Measurements from ENCODE around the gene LRRTM3.

The LRRTM3 gene

GRCh38 chr10:66931340-66931948, 5.6 kb downstream of the LRRTM3 start:
- DNase-seq (ENCODE audit: insufficient read length, low spot score) (no peak), FAIRE-seq (peak; percentile 82)

DNA sequence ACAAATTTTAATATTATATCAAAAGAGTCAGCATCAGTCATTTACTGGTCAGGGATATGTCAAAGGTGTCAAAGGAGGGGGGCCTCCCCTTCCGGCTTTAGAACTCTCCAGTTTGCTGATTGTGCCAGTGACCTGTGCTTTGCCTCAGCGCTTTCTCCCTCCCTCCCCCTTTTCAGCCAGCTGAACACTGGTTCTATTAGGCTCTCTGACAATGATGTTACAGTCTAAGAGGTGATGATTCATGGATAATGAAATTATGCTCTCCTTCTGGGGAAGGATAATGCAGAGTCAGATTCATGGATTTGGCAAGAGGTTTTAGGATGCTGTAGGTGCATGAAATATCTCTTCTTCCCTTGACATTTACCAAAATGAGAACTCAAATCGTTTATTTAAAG, 6.1 kb downstream of the LRRTM3 start:
- no peak for FAIRE-seq

GRCh38 chr10:66934711-66935110, 8.9 kb downstream of the LRRTM3 start:
- no peak for FAIRE-seq
- no peak for DNase-seq (ENCODE audit: insufficient read length, low spot score)

More for the DNA sequence above, 6.1 kb downstream of the LRRTM3 start:
- DNase-seq (ENCODE audit: insufficient read length, low spot score): no peak

DNA sequence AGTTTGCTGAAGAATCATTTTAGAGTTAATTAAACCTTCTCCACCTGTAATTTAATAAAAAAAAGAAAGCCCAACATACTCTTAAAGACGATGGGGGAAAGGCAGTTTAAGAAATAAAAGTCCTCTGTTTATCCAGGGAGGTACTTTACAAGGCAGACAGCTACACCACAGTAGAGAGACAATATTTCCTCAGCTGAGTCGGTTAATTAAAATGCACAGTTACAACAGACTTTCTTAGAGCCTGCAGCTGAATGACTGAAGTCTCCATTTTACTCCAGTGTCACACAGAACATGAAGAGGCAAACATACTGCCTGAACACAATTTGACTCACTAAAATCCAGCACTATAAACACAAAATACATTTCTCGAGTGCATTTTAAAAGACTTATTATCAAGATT, 15.1 kb downstream of the LRRTM3 start:
- DNase-seq (ENCODE audit: insufficient read length, low spot score): no peak
- no peak for FAIRE-seq

DNA sequence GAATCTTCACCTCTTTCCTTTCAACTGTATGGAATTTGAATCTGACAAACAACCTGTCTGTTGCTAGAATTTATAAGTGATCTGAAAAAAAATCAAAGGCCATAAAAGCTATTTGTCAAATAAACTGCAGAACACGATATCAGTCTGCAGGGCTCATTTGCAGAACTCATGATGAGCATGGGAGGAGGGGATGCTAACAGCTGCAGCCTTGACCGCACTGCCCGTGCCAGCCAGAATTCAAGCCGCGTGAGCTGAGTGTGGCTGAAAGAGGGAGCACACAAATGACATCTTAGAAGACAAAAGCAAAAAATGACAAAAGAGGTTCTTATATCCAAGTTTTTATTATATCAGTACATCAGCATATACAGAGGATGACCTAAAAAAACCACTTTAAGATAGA, 15.7 kb downstream of the LRRTM3 start:
- FAIRE-seq (no peak), DNase-seq (ENCODE audit: insufficient read length, low spot score) (no peak)

DNA sequence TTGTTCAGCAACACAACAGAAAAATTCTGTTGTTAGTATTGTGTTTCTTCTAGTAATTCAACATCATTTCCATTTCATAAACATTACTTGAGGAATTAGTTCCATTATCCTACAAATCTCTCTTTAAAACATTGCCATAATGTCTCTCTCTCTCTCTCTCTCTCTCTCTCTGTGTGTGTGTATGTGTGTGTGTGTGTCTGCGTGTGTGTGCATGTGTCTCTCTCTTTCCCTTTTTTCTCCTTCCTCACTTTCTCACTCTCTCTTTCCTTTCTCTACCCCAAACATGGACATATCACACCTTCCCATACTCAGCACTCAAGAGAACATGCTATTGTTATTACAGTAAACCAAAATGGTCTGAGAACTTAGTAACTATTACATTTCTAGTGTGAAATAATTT, 16.6 kb downstream of the LRRTM3 start:
- DNase-seq (ENCODE audit: insufficient read length, low spot score) (no peak), FAIRE-seq (no peak)

GRCh38 chr10:66943590-66943989, 17.8 kb downstream of the LRRTM3 start:
- FAIRE-seq: no peak

DNA sequence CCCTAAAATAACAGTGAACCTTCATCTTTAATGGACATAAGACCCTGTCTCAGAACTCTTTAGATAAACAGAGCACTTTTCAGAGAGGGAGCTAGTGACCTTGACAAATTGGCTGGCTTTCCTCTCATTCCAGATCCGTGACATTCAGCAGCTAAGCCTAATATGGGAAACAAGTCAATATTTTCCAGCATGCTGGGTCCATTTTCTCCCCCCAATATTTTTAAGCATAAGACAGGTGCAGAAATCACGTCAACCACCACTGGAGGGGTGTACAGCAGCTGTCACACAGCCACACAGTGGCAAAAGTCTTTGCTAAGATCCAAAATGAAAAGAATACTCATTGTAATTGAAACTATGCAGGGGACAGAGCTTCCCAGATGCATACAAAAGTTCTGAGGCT, 26.1 kb downstream of the LRRTM3 start:
- FAIRE-seq: no peak
- DNase-seq (ENCODE audit: insufficient read length, low spot score): no peak

More at GRCh38 chr10:66943590-66943989, 17.8 kb downstream of the LRRTM3 start:
- DNase-seq (ENCODE audit: insufficient read length, low spot score): no peak

- no peak for FAIRE-seq
- no peak for DNase-seq (ENCODE audit: insufficient read length, low spot score)
Observed at GRCh38 chr10:66958466-66958865, 32.6 kb downstream of the LRRTM3 start.

- no peak for DNase-seq (ENCODE audit: insufficient read length, low spot score)
- no peak for FAIRE-seq
Observed at GRCh38 chr10:66964946-66965345, 39.1 kb downstream of the LRRTM3 start.

DNA sequence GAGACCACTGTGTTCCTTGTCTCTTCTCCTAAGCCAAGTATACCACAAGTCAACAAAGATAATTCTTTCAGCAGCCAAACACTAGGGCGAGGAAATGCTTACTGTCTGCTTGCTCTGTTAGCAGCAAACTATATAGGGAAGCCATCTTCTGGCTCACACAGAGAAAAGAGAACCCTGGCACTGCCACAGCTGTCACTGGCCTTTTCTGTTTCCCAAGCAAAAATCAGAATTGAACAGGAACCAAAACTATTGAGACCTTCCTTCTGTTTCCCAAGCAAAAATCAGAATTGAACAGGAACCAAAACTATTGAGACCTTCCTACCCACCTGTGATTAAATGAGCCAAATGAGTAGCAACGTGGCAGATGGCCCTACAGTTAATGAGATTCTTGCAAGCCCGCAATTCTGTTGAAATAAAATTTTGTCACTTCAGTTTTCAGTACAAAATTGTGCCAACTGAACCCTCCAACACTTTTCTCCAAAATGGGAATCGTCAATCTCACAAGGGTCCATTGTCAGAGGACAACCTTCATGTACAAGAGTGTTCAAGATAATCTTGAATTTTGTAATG, 54.5 kb downstream of the LRRTM3 start:
- FAIRE-seq (no peak), DNase-seq (ENCODE audit: insufficient read length, low spot score) (no peak)

DNA sequence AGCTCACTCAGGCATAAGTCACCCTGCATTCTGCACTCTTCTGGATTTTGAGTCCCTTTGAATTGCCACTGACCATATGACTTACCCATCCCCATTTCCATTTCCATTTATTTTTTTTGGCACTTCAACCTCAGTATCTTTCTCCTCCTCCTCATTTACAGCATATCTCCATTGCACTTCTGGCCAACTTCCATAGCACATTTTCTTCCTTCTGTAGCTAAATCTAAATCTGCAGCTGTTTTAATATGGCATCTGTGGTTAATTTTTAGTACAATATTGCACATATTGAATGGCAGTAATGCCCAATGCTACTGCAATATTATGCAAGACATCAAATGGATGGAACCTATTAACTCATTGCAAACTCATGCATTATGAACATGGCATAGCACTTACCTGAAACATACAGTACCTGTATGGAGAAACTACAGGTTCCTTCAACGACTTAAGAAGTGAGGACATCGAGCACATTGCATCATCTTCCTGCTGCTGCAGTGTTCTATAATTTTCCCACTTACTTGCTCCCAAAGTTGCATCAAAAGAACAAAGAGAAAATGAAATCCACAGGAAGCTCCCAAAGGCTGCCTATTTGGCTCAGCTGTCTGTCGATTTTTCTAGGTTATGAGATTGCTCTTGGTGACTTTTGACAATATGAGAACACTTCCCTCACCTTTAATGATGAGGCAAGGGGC, 55.7 kb downstream of the LRRTM3 start:
- no peak for DNase-seq (ENCODE audit: insufficient read length, low spot score)
- FAIRE-seq: no peak

- FAIRE-seq (no peak), DNase-seq (ENCODE audit: insufficient read length, low spot score) (no peak)
Observed at GRCh38 chr10:66982053-66982420, 56.2 kb downstream of the LRRTM3 start.

GRCh38 chr10:66982792-66983474, 57.1 kb downstream of the LRRTM3 start:
- no peak for DNase-seq (ENCODE audit: insufficient read length, low spot score)

DNA sequence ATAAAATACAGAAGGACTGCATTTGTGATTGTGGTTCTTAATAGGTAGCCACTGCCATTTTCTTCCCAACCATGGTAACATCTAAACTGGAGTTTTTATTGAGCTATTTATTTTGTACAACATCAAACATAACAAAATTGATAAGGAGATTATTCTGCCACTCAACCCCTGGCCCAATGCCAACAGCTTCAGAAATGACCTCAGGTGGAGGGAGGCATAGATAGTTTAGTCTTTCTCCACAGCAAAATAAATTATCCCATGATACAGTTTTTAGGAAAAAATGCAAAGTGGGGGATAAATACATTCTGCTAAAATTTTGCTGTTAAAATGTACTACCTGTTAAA, 57.6 kb downstream of the LRRTM3 start:
- FAIRE-seq (no peak), DNase-seq (ENCODE audit: insufficient read length, low spot score) (no peak)

More at GRCh38 chr10:66982792-66983474, 57.1 kb downstream of the LRRTM3 start:
- FAIRE-seq: no peak

DNA sequence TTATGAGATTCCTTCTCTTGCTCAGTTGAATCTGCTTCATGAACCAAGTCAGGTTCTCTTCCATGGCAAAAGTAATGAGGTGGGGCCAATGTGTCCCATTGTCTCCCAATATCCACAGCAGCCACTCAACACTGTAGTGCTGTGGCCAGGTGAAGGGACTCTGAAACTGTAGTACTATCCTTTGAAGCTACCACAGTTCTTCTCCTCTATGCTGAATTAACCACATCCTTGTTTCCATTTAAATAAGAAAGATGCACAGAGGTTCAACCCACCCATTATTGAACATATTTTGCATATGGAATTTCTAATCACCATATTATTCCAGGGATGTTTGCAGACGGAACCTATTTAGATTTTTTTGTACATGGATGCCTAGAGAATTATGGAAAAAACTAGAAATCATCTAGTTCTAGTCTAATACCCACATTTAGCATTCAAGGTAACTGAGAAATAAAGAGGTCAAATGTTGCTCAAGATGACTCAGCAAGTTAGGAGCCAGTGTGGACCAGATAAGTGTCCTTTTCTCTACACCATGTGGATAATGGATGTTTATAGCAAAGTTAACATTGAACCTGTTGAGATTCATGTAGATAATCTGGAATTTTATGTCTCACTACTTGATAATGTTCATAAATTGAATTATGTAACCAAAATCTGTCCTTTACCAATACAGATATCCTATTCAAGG, 64.5 kb downstream of the LRRTM3 start:
- DNase-seq (ENCODE audit: insufficient read length, low spot score) (no peak), FAIRE-seq (no peak)

DNA sequence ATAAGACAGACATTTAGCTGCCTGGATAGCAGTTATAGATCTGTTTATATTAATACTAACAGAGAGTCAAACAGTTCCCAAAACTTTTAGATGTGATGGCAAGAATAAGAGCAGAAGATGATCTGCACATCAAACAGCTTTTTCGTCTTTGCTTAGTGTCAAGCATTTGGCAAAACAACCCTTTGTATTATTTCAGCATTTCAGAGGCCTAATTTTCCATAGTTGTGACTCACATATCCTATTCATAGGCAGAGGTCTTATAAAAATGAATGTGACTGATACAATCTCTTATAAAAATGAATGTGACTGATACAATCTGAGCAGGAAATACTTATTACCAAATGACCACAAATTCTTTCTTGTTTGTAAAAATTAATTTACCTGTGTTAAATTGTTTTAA, 71.2 kb downstream of the LRRTM3 start:
- no peak for FAIRE-seq
- no peak for DNase-seq (ENCODE audit: insufficient read length, low spot score)

- FAIRE-seq (no peak), DNase-seq (ENCODE audit: insufficient read length, low spot score) (no peak)
Observed at GRCh38 chr10:66999762-67000545, 74.1 kb downstream of the LRRTM3 start.

DNA sequence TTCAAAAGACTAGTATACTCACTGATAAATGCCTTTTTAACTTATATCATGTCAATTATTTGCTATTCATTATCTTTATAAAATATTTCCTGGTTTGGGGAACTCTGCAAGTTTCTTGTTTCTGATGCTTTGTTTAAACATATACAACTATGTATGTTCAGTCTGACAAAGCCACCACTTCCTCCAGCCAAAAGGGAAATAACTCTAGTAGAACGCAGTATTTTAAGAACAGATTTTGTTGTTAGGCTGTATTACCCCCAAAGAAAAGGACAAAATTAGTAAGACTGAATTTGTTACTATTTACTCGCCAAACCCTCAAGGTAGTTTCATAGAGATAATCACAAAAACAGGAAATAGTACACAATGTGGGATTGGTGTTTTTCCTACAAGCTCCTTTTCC, 78.9 kb downstream of the LRRTM3 start:
- no peak for DNase-seq (ENCODE audit: insufficient read length, low spot score)
- FAIRE-seq: no peak

DNA sequence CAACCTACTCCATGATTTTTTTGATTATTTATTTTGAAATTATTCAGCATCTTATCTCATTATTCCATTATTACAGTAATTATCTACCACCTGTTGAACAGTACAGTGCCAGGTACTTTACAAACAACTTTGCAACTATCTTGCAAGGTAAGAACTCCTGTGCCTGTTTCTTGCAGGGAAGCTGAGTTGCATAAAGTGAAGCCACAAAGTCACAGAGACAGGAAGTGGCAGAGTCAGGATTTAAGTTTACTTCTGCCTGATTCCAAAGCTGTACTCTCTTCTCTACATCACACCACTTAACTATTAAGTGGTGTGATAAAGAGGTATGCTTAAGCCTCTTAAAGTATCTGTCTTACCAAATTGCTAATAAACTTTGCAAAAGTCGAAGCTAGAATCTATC, 80.1 kb downstream of the LRRTM3 start:
- no peak for FAIRE-seq
- no peak for DNase-seq (ENCODE audit: insufficient read length, low spot score)

DNA sequence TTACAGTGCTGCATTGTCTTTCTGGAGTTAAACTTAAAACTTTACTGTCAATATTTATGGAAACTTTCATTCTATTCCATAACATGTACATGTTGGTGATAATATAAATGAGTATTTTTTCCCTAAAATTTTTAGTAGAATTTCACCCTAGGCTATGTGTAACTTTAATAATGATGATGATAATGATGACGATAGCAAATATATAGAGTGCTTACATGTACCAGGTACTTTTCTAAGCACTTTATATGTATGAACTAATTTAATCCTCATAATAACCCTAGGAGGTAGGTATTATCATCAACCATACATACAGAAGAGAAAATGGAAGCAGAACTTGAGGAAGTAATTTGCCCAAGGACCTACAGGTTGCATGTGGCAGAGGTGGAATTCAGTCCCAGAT, 85.6 kb downstream of the LRRTM3 start:
- FAIRE-seq (no peak), DNase-seq (ENCODE audit: insufficient read length, low spot score) (no peak)

Data from GM19239 (cell line).